ENCODE results near the gene PFKFB4.

- TF ChIP-seq POLR2A (IDR thresholded peaks at IDR 0.05): no peak
- no peak for TF ChIP-seq CTCF (IDR thresholded peaks at IDR 0.05)
- no peak for TF ChIP-seq POLR2AphosphoS5 (IDR thresholded peaks at IDR 0.05)
Measured at GRCh38 chr3:48544141-48544540, 12.5 kb downstream of the PFKFB4 start.
